H1 (cell line): ENCODE results near the gene EYA2. TPM values are rescaled to one million over a fixed set of nuclear protein-coding genes. Genes with fewer than 3 reads are reported as not detected.

Source experiments
- CTCF ChIA-PET: fragments of 300-600 bp; sonication (Branson Sonifier 250); formaldehyde crosslinking; loops from one replicate; lab custom pipeline; 2021; ENCODE audit not compliant: partially characterized antibody; lab: Charles Lee
- POLR2A ChIA-PET: fragments of 300-600 bp; sonication (Branson Sonifier 250); formaldehyde crosslinking; loops from one replicate; lab custom pipeline; 2021; ENCODE audit warnings: inconsistent platforms; ENCODE audit not compliant: partially characterized antibody; lab: Charles Lee
- DNase-seq, 2 experiments: peaks; one replicate each; pipeline versions ENCODE4 v3.0.0 to v3.0.0-alpha.2; 2010 to 2022; ENCODE audit warnings: low spot score in 2 of 2, low read depth in 1 of 2, mixed read lengths in 1 of 2
- FAIRE-seq: peaks from 2 replicates; lab custom pipeline; 2011; peaks lifted over from hg19 to GRCh38; lab: Jason Lieb, UNC
- H2AFZ ChIP-seq: 2 replicates; pipeline ENCODE4 v1.8.1; 2012; ENCODE audit warnings: low read length, inconsistent platforms
- H2AK5ac ChIP-seq: 2 replicates; pipeline ENCODE4 v1.6.1; 2013; ENCODE audit warnings: low read depth, low read length
- H2BK120ac ChIP-seq: replicated peaks from 2 replicates; pipeline ENCODE3; 2013; ENCODE audit warnings: low read depth, low read length, inconsistent platforms
- H2BK12ac ChIP-seq: 2 replicates; pipeline ENCODE4 v1.6.1; 2013; ENCODE audit warnings: low read depth, low read length
- H2BK15ac ChIP-seq: 2 replicates; pipeline ENCODE4 v1.6.1; 2013; ENCODE audit warnings: low read length
- H2BK20ac ChIP-seq: 2 replicates; pipeline ENCODE4 v1.6.1; 2013; ENCODE audit warnings: low read length
- H2BK5ac ChIP-seq: 2 replicates; pipeline ENCODE4 v1.6.1; 2013; ENCODE audit warnings: low read depth, low read length
- H3K14ac ChIP-seq: 2 replicates; pipeline ENCODE4 v1.6.1; 2013; ENCODE audit warnings: inconsistent platforms; ENCODE audit not compliant: insufficient read length
- H3K18ac ChIP-seq: 2 replicates; pipeline ENCODE4 v1.6.1; 2013; ENCODE audit warnings: low read length; ENCODE audit errors: extremely low read depth
- H3K23ac ChIP-seq: 2 replicates; pipeline ENCODE4 v1.6.1; 2013; ENCODE audit warnings: inconsistent platforms; ENCODE audit not compliant: insufficient read length
- H3K23me2 ChIP-seq: 2 replicates; pipeline ENCODE4 v1.6.1; 2013; ENCODE audit warnings: low read depth, low read length
- H3K27ac ChIP-seq: 2 replicates; pipeline ENCODE4 v1.6.1; 2011; ENCODE audit warnings: low read depth, low read length, inconsistent platforms
- H3K27me3 ChIP-seq, 4 experiments: replicated peaks in 1 of 4; 1 replicate in 1 of 4; 2 replicates in 3 of 4; pipeline versions ENCODE4 v1.6.1 to v1.8.1; 2011 to 2013; ENCODE audit warnings: low read length in 3 of 4, mild to moderate bottlenecking in 3 of 4, inconsistent platforms in 2 of 4, mixed read lengths in 2 of 4, moderate library complexity in 1 of 4; ENCODE audit not compliant: control insufficient read depth in 3 of 4, insufficient read depth in 3 of 4; ENCODE audit errors: extremely low read depth in 1 of 4
- H3K36me3 ChIP-seq, 4 experiments: 2 replicates each; pipeline versions ENCODE4 v1.6.1 to v1.8.1; 2011 to 2013; ENCODE audit warnings: mild to moderate bottlenecking in 4 of 4, low read length in 3 of 4, moderate library complexity in 2 of 4, control low read depth in 1 of 4, inconsistent platforms in 1 of 4; ENCODE audit not compliant: insufficient read depth in 4 of 4, control insufficient read depth in 2 of 4
- H3K4ac ChIP-seq: replicated peaks from 2 replicates; pipeline ENCODE3; 2013; ENCODE audit warnings: low read length, low read depth, mixed read lengths, inconsistent platforms; ENCODE audit not compliant: insufficient read length
- H3K4me1 ChIP-seq, 4 experiments: replicated peaks in 1 of 4; 1 replicate in 1 of 4; 2 replicates in 3 of 4; pipeline versions ENCODE4 v1.6.1 to v1.8.1; 2011 to 2013; ENCODE audit warnings: low read length in 3 of 4, inconsistent platforms in 2 of 4, mixed read lengths in 1 of 4; ENCODE audit not compliant: insufficient read depth in 4 of 4, control insufficient read depth in 3 of 4
- H3K4me2 ChIP-seq, 2 experiments: 2 replicates each; pipeline versions ENCODE4 v1.6.1 to v1.8.1; 2011 to 2013; ENCODE audit warnings: low read depth in 2 of 2, low read length in 2 of 2, control low read depth in 1 of 2, inconsistent platforms in 1 of 2, mild to moderate bottlenecking in 1 of 2; ENCODE audit not compliant: insufficient read depth in 1 of 2
- H3K4me3 ChIP-seq, 4 experiments: fragments of 200-600, 300-600 bp in 1 of 4; sonication (generic), shearing (Covaris generic), sonication (Bioruptor Twin) in 1 of 4; 2 replicates each; pipeline versions ENCODE4 v1.5.1 to v1.8.1; 2011 to 2016; ENCODE audit warnings: low read length in 4 of 4, low read depth in 3 of 4, control low read depth in 2 of 4, inconsistent platforms in 2 of 4, mild to moderate bottlenecking in 2 of 4, mixed read lengths in 1 of 4, moderate library complexity in 1 of 4; ENCODE audit not compliant: insufficient read depth in 2 of 4; ENCODE audit errors: extremely low read depth in 1 of 4
- H3K56ac ChIP-seq: replicated peaks from 2 replicates; pipeline ENCODE3; 2013; ENCODE audit warnings: low read depth, mild to moderate bottlenecking, mixed read lengths, low read length, inconsistent platforms; ENCODE audit not compliant: insufficient read length
- H3K79me1 ChIP-seq: 2 replicates; pipeline ENCODE4 v1.6.1; 2013; ENCODE audit warnings: low read depth, low read length, control low read depth
- H3K79me2 ChIP-seq, 2 experiments: 2 replicates each; pipeline versions ENCODE4 v1.6.1 to v1.8.1; 2012 to 2013; ENCODE audit warnings: low read length in 2 of 2, mild to moderate bottlenecking in 2 of 2, inconsistent platforms in 1 of 2; ENCODE audit not compliant: insufficient read depth in 2 of 2, control insufficient read depth in 1 of 2
- H3K9ac ChIP-seq, 4 experiments: replicated peaks in 1 of 4; 1 replicate in 1 of 4; 2 replicates in 3 of 4; pipeline versions ENCODE4 v1.6.1 to v1.8.1; 2011 to 2013; ENCODE audit warnings: low read depth in 3 of 4, low read length in 3 of 4, control low read depth in 2 of 4, mild to moderate bottlenecking in 2 of 4, moderate library complexity in 2 of 4, inconsistent platforms in 1 of 4; ENCODE audit errors: extremely low read depth in 1 of 4
- H3K9me3 ChIP-seq, 2 experiments: 2 replicates each; pipeline versions ENCODE4 v1.6.1 to v1.8.1; 2012 to 2013; ENCODE audit warnings: mild to moderate bottlenecking in 2 of 2, moderate library complexity in 2 of 2, control low read depth in 1 of 2, inconsistent platforms in 1 of 2, low read depth in 1 of 2, low read length in 1 of 2, mixed read lengths in 1 of 2; ENCODE audit not compliant: insufficient read depth in 2 of 2
- H4K20me1 ChIP-seq, 2 experiments: replicated peaks in 1 of 2; 2 replicates each; pipeline versions ENCODE3 to v1.8.1; 2011 to 2013; ENCODE audit warnings: inconsistent platforms in 2 of 2, low read length in 2 of 2, mild to moderate bottlenecking in 1 of 2; ENCODE audit not compliant: insufficient read depth in 2 of 2, control insufficient read depth in 1 of 2
- H4K5ac ChIP-seq: 2 replicates; pipeline ENCODE4 v1.6.1; 2013; ENCODE audit warnings: low read length, low read depth, mixed read lengths, inconsistent platforms; ENCODE audit not compliant: insufficient read length
- H4K8ac ChIP-seq: 2 replicates; pipeline ENCODE4 v1.8.0; 2013; ENCODE audit warnings: mild to moderate bottlenecking, moderate library complexity, low read length, inconsistent platforms; ENCODE audit not compliant: insufficient read depth; ENCODE audit errors: extremely low read depth
- H4K91ac ChIP-seq: replicated peaks from 2 replicates; pipeline ENCODE3; 2013; ENCODE audit warnings: low read length, mixed read lengths, inconsistent platforms; ENCODE audit not compliant: insufficient read length
- ATF3 ChIP-seq: IDR thresholded peaks from 2 replicates; pipeline ENCODE4 v1.6.1; 2011; ENCODE audit warnings: low read depth, mild to moderate bottlenecking, low read length; ENCODE audit not compliant: insufficient read depth
- CEBPB ChIP-seq: IDR thresholded peaks from 2 replicates; pipeline ENCODE4 v1.6.1; 2012; ENCODE audit warnings: low read depth, low read length
- CREB1 ChIP-seq: IDR thresholded peaks from 2 replicates; pipeline ENCODE4 v1.6.1; 2012; ENCODE audit warnings: inconsistent platforms
- E2F6 ChIP-seq: IDR thresholded peaks from 2 replicates; pipeline ENCODE4 v1.6.1; 2012; ENCODE audit warnings: inconsistent platforms
- GABPA ChIP-seq: IDR thresholded peaks from 2 replicates; pipeline ENCODE4 v1.6.1; 2011; ENCODE audit warnings: mild to moderate bottlenecking, low read length, moderate library complexity, borderline replicate concordance; ENCODE audit not compliant: insufficient read depth
- KDM1A ChIP-seq: fragments of 200-600, 300-600 bp; sonication (generic); IDR thresholded peaks from 2 replicates; pipeline ENCODE4 v1.7.1; 2016; ENCODE audit warnings: mild to moderate bottlenecking, low read length, borderline replicate concordance
- KDM4A ChIP-seq: IDR thresholded peaks from one replicate; pipeline ENCODE4 v1.7.1; 2012; ENCODE audit warnings: low read depth, mild to moderate bottlenecking, moderate library complexity, low read length, inconsistent platforms; ENCODE audit not compliant: severe bottlenecking
- KDM5A ChIP-seq: fragments of 200-600 bp; IDR thresholded peaks from 2 replicates; pipeline ENCODE4 v1.7.1; 2012; ENCODE audit warnings: mild to moderate bottlenecking, low read length, inconsistent platforms, mixed read lengths
- MAX ChIP-seq: IDR thresholded peaks from 2 replicates; pipeline ENCODE4 v1.6.1; 2012; ENCODE audit warnings: inconsistent platforms
- RNF2 ChIP-seq: fragments of 200-900, 300-1000 bp; sonication (generic); IDR thresholded peaks from 2 replicates; pipeline ENCODE4 v1.7.1; 2016; ENCODE audit warnings: borderline replicate concordance, low read depth, mild to moderate bottlenecking, antibody characterized with exemption, low read length; ENCODE audit not compliant: poor library complexity, severe bottlenecking; ENCODE audit errors: missing control alignments
- SAP30 ChIP-seq: fragments of 300-600 bp; sonication (generic); IDR thresholded peaks from 2 replicates; pipeline ENCODE4 v1.7.1; 2012; ENCODE audit warnings: low read length, moderate library complexity, mild to moderate bottlenecking, inconsistent platforms; ENCODE audit not compliant: insufficient read depth, insufficient replicate concordance
- SP2 ChIP-seq: IDR thresholded peaks from 2 replicates; pipeline ENCODE4 v1.6.1; 2012; ENCODE audit warnings: mild to moderate bottlenecking, low read length, inconsistent platforms
- TCF12 ChIP-seq: IDR thresholded peaks from 2 replicates; pipeline ENCODE4 v1.6.1; 2011; ENCODE audit warnings: low read depth, mild to moderate bottlenecking, low read length
- WGBS, 2 experiments: shearing (Covaris generic) in 1 of 2; methylation state at CpG; one replicate each; pipeline versions ENCODE4 v1.1.6 to v1.1.7; 2013 to 2015; ENCODE audit warnings: low lambda C conversion rate in 2 of 2, mixed read lengths in 2 of 2, inconsistent platforms in 1 of 2, low coverage in 1 of 2, missing lambda C conversion rate in 1 of 2; ENCODE audit not compliant: insufficient replicate concordance in 2 of 2, insufficient coverage in 1 of 2, insufficient read length in 1 of 2; ENCODE audit errors: extremely low coverage in 1 of 2, missing lambda C conversion rate in 1 of 2; 5-methylcytosine and 5-hydroxymethylcytosine counted together
- polyA plus RNA-seq, 7 experiments: library from polyadenylated mRNA; depleted of rRNA in 3 of 7; stranded (reverse) in 5 of 7; unstranded in 2 of 7; fragments of >200 nt in 5 of 7; fragments of 200-250 nt in 2 of 7; gene quantifications; 1 replicate in 5 of 7; 2 replicates in 1 of 7; 4 replicates in 1 of 7; pipeline versions ENCODE4 v1.2.1 to v1.2.3, GENCODE V29; 2011 to 2013; ENCODE audit warnings: missing spikeins in 2 of 7, mixed read lengths in 2 of 7
- total RNA-seq: library from RNA; stranded (reverse); fragmentation: NEBNext Ultra II Directional; extraction: Animal tissue kit (Norgen Biotek cat#: 25700); gene quantifications from 2 replicates; pipeline ENCODE4 v1.2.1, GENCODE V29; 2021

Gene EYA2
- total and polyA plus RNA-seq, 2 of the 8 experiments (the other 6 are each of a cell fraction or from before 2014, with no cell fraction given), result 1.6 to 1.7 TPM

- CTCF ChIA-PET, result interaction anchor here (1.7 kb wide), 1 partner anchor 263 kb away, joined by 4 read pairs; no protein-coding TSS in a partner anchor
- TF ChIP-seq SAP30 (no peak), CEBPB (no peak), E2F6 (no peak), SP2 (no peak), KDM5A (no peak), CREB1 (no peak), KDM1A (no peak), TCF12 (no peak), ATF3 (no peak), KDM4A (no peak), GABPA (no peak), RNF2 (no peak), MAX (no peak)
These were observed 137.2 kb downstream of the EYA2 start for GRCh38 chr20:47031821-47032220.

More at GRCh38 chr20:47031821-47032220, 137.2 kb downstream of the EYA2 start:
- Histone ChIP-seq H2BK15ac (no peak overlapping the region), H3K9me3 (peaks cover 0 to 10% of the 10 kb centered on the region in 2 experiments; a peak in 1 of 4 replicates), H2BK20ac (no peak overlapping the region), H3K4me3 (no peak overlapping the region), H3K27me3 (no peaks in the 10 kb centered on the region), H3K27ac (no peak overlapping the region), H4K91ac (no peak overlapping the region), H2BK5ac (no peak overlapping the region), H2AFZ (no peak overlapping the region), H3K36me3 (no peaks in the 10 kb centered on the region), H3K79me1 (no peaks in the 10 kb centered on the region), H3K4me1 (no peaks in the 10 kb centered on the region), H4K8ac (no peak overlapping the region), H3K18ac (no peak overlapping the region), H4K20me1 (no peaks in the 10 kb centered on the region), H4K5ac (no peak overlapping the region), H3K23me2 (no peaks in the 10 kb centered on the region), H3K4ac (no peak overlapping the region), H3K9ac (no peak overlapping the region), H3K14ac (no peak overlapping the region), H2AK5ac (no peak overlapping the region), H2BK12ac (no peak overlapping the region), H3K23ac (no peak overlapping the region), H2BK120ac (no peak overlapping the region), H3K4me2 (no peak overlapping the region), H3K56ac (no peak overlapping the region), H3K79me2 (no peaks in the 10 kb centered on the region)
- POLR2A ChIA-PET, result no interaction called here
- WGBS, 2 experiments, result 86% methylated on average over 1 of the region's 1 CpG; no CpG with 5 or more reads in 1 of the 2 experiments
- DNase-seq (no peak), FAIRE-seq (no peak)
